Measurements from ENCODE around the gene ZNF865.

DNA sequence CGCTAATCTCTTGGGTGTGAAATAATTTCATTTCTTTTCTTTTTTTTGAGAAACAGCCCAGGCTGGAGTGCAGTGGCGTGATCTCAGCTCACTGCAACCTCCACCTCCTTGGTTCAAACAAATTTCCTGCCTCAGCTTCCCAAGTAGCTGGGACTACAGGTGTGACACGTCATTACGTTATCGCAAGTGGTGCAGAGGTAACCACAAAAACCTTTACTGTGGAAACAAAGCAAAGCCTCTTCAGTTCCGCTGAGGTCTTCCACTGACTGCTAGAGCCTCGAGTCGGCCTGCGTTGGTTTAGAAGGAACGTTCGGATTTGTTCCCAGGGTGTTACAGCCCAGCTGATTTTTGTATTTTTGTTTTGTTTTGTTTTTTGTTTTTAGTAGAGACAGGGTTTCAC, 20.9 kb downstream of the ZNF865 start:
- TF ChIP-seq, protein P1, sequence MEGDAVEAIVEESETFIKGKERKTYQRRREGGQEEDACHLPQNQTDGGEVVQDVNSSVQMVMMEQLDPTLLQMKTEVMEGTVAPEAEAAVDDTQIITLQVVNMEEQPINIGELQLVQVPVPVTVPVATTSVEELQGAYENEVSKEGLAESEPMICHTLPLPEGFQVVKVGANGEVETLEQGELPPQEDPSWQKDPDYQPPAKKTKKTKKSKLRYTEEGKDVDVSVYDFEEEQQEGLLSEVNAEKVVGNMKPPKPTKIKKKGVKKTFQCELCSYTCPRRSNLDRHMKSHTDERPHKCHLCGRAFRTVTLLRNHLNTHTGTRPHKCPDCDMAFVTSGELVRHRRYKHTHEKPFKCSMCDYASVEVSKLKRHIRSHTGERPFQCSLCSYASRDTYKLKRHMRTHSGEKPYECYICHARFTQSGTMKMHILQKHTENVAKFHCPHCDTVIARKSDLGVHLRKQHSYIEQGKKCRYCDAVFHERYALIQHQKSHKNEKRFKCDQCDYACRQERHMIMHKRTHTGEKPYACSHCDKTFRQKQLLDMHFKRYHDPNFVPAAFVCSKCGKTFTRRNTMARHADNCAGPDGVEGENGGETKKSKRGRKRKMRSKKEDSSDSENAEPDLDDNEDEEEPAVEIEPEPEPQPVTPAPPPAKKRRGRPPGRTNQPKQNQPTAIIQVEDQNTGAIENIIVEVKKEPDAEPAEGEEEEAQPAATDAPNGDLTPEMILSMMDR (IDR thresholded peaks at IDR 0.05) = no peak
- no peak for TF ChIP-seq POLR2A (IDR thresholded peaks at IDR 0.05; ENCODE audit: low read depth)
- no peak for TF ChIP-seq EP300 (IDR thresholded peaks at IDR 0.05)
- no peak for TF ChIP-seq POLR2AphosphoS5 (IDR thresholded peaks at IDR 0.05)
